Bronchial smooth muscle cell (primary cell): ENCODE measurements around the gene GHSR. TPM values are rescaled to one million over a fixed set of nuclear protein-coding genes. Genes with fewer than 3 reads are reported as not detected.

ENCODE experiments used
- total RNA-seq: library from RNA; depleted of rRNA; stranded (reverse); fragments of >200 nt; gene quantifications from 2 replicates; pipeline ENCODE4 v1.2.1, GENCODE V29; 2014

The GHSR gene
- not detected in 2 replicates for total RNA-seq

DNA sequence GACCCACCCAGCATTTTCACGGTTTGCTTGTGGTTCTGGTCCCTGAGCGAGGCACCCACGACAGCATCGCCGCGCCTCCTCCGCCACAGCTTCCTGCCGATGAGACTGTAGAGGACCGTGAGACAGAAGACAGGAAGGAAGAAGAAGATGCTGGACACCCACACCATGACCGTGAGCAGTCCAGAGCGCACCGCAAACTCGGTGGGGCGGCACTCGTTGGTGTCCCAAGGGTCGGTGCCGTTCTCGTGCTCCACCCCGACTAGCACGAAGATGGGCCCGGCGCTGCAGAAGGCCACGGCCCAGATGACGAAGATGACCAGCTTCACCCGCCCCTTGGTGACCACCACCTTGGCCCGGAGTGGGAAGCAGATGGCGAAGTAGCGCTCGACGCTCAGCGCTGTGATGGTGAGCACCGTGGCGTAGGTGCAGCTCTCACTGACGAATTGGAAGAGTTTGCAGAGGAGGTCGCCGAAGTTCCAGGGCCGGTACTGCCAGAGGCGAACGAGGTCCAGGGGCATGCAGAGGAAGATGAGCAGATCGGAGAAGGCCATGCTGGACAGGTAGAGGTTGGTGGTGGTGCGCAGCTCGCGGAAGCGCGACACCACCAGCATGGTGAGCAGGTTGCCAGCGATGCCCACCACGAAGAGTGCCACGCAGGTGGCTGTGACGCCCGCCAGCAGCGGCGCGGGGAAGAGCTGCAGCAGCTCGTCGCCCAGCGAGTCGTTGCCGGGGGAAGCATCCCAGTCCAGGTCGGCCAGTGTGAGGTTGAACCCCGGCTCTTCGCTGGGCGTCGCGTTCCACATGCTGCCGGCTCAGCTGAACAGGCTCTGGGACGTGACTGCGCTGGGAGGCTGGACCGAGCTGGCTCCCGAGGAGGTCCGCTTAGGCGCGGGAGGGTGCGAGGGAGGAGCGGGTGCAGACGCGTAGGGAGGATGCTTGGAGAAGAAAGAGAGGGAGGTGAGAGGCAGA lies at the start of gene GHSR:
TSS of gene GHSR (minus strand) at position 846 of the 969 bp plus-strand sequence. CDS start at position 803, 43 bp downstream.

Other genes with a start within 250 kb of the GHSR start
- 9.2 and 9.6 TPM in 2 replicates for gene TNFSF10, start 75.0 kb upstream of the GHSR start, total RNA-seq